PFSK-1 (cell line): ENCODE data around the gene CRB1.

Experiments
- FOXP2 ChIP-seq: optimal IDR thresholded peaks from 2 replicates; pipeline ENCODE3; 2011; ENCODE audit warnings: borderline replicate concordance, control low read depth, inconsistent platforms; ENCODE audit not compliant: insufficient read depth; ENCODE audit errors: extremely low read length, extremely low read depth
- POLR2AphosphoS5 ChIP-seq: IDR thresholded peaks from 2 replicates; pipeline ENCODE4 v1.6.1; 2012; ENCODE audit warnings: low read depth, mild to moderate bottlenecking, control low read depth, low read length, moderate library complexity
- REST ChIP-seq, 2 experiments: IDR thresholded peaks; 2 replicates each; pipeline versions ENCODE4 v1.6.1 to v1.8.0; 2011 to 2012; ENCODE audit warnings: low read depth in 2 of 2, low read length in 2 of 2, control low read depth in 1 of 2, inconsistent platforms in 1 of 2, mild to moderate bottlenecking in 1 of 2, moderate library complexity in 1 of 2; ENCODE audit not compliant: insufficient read depth in 1 of 2
- SIN3A ChIP-seq: IDR thresholded peaks from 2 replicates; pipeline ENCODE4 v1.6.1; 2012; ENCODE audit warnings: mild to moderate bottlenecking, low read length, moderate library complexity, borderline replicate concordance; ENCODE audit not compliant: insufficient read depth
- TAF1 ChIP-seq: IDR thresholded peaks from 2 replicates; pipeline ENCODE4 v1.6.1; 2012; ENCODE audit warnings: low read length, control low read depth, borderline replicate concordance; ENCODE audit not compliant: insufficient read depth

DNA sequence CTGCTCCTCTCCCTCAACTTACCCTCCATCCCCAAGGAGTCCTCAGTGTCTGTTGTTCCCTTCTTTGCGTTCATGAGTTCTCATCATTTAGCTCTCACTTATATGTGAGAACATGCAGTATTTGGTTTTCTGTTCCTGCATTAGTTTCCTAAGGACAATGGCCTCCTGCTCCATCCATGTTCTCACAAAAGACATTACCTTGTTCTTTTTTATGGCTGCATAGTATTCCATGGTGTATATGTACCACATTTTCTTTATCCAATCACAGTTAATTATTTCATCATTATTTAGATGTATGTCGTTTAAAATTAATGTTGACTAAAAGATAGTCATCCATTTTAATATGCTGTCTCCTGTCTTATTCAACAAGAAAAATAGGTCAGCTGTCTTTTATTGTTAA is 134.1 kb downstream of the CRB1 start:
- TF ChIP-seq SIN3A: no peak
- no peak for TF ChIP-seq TAF1
- TF ChIP-seq POLR2AphosphoS5: no peak
- no peak for TF ChIP-seq REST (IDR thresholded peaks at IDR 0.05; ENCODE audit: insufficient read depth in 1 of 2, low read depth in 2 of 2, low read length in 2 of 2)
- no peak for TF ChIP-seq FOXP2
